ENCODE data around the gene COL4A2. TPM values are rescaled to one million over a fixed set of nuclear protein-coding genes. Genes with fewer than 3 reads are reported as not detected.

The COL4A2 gene
- total RNA-seq, 4 donors from 2014 or later = 56.6 to 139 (median 89.1) TPM

- H3K27me3 ChIP-seq = no peaks in the 10 kb centered on the region
- H3K27ac ChIP-seq = peak overlapping the region in 2 of 4 donors; percentile 59 to 60
- no peak for DNase-seq
- H3K4me3 ChIP-seq = no peak overlapping the region
- TF ChIP-seq CTCF (IDR thresholded peaks at IDR 0.05) (no peak), POLR2A (IDR thresholded peaks at IDR 0.05) (no peak)
- H3K9me3 ChIP-seq = no peaks in the 10 kb centered on the region
- H3K36me3 ChIP-seq = no peaks in the 10 kb centered on the region
- no peaks in the 10 kb centered on the region for H3K4me1 ChIP-seq
These were observed 98.7 kb downstream of the COL4A2 start for GRCh38 chr13:110405597-110406450.

- Histone ChIP-seq H3K27ac (peak overlapping the region in 2 of 4 donors; percentile 25 to 49), H3K36me3 (no peaks in the 10 kb centered on the region), H3K4me1 (peaks cover 0 to 12% (median 0%) of the 10 kb centered on the region in 4 donors), H3K27me3 (no peaks in the 10 kb centered on the region), H3K4me3 (no peak overlapping the region), H3K9me3 (no peaks in the 10 kb centered on the region)
- no peak for TF ChIP-seq POLR2A (IDR thresholded peaks at IDR 0.05)
- TF ChIP-seq CTCF (IDR thresholded peaks at IDR 0.05) = no peak
- no peak for DNase-seq
These were observed 99.9 kb downstream of the COL4A2 start for GRCh38 chr13:110407021-110407420.

- H3K36me3 ChIP-seq = no peaks in the 10 kb centered on the region
- no peak for DNase-seq
- no peaks in the 10 kb centered on the region for H3K9me3 ChIP-seq
- H3K4me3 ChIP-seq = no peak overlapping the region
- no peaks in the 10 kb centered on the region for H3K27me3 ChIP-seq
- TF ChIP-seq POLR2A (IDR thresholded peaks at IDR 0.05) = no peak
- no peak for TF ChIP-seq CTCF (IDR thresholded peaks at IDR 0.05)
- peaks cover 0 to 13% (median 0%) of the 10 kb centered on the region in 4 donors for H3K4me1 ChIP-seq
- H3K27ac ChIP-seq = peak overlapping the region in 2 of 4 donors; percentile 46 to 49
These were observed 100.4 kb downstream of the COL4A2 start for GRCh38 chr13:110407531-110407930.

- Histone ChIP-seq H3K4me3 (no peak overlapping the region), H3K36me3 (no peaks in the 10 kb centered on the region), H3K27ac (peak overlapping the region; percentile 22 to 49 (median 38)), H3K27me3 (no peaks in the 10 kb centered on the region), H3K9me3 (no peaks in the 10 kb centered on the region), H3K4me1 (peaks cover 0 to 20% (median 0%) of the 10 kb centered on the region in 4 donors)
- TF ChIP-seq POLR2A (IDR thresholded peaks at IDR 0.05) = no peak
- TF ChIP-seq CTCF (IDR thresholded peaks at IDR 0.05) = no peak
- no peak for DNase-seq
These were observed 101.2 kb downstream of the COL4A2 start for GRCh38 chr13:110408286-110408685.

- DNase-seq = no peak
- no peaks in the 10 kb centered on the region for H3K36me3 ChIP-seq
- no peak overlapping the region for H3K4me3 ChIP-seq
- no peaks in the 10 kb centered on the region for H3K9me3 ChIP-seq
- TF ChIP-seq CTCF (IDR thresholded peaks at IDR 0.05) = no peak
- no peak for TF ChIP-seq POLR2A (IDR thresholded peaks at IDR 0.05)
- H3K27me3 ChIP-seq = no peaks in the 10 kb centered on the region
- H3K4me1 ChIP-seq = peaks cover 0 to 20% (median 0%) of the 10 kb centered on the region in 4 donors
- H3K27ac ChIP-seq = peak overlapping the region; percentile 27 to 89 (median 56)
These were observed 102.5 kb downstream of the COL4A2 start for GRCh38 chr13:110409581-110409992.
